D341Med (cell line): Measurements from ENCODE around the gene ABCA2.
"Not testable (repeated sequence)": the region's sequence is repeated elsewhere in the genome, so short reads cannot be mapped to it uniquely, and the experiment has no call there.

Experiments used
- DNase-seq: peaks from one replicate; pipeline ENCODE4 v3.0.0; 2012; ENCODE audit warnings: low spot score

The ABCA2 gene

DNA sequence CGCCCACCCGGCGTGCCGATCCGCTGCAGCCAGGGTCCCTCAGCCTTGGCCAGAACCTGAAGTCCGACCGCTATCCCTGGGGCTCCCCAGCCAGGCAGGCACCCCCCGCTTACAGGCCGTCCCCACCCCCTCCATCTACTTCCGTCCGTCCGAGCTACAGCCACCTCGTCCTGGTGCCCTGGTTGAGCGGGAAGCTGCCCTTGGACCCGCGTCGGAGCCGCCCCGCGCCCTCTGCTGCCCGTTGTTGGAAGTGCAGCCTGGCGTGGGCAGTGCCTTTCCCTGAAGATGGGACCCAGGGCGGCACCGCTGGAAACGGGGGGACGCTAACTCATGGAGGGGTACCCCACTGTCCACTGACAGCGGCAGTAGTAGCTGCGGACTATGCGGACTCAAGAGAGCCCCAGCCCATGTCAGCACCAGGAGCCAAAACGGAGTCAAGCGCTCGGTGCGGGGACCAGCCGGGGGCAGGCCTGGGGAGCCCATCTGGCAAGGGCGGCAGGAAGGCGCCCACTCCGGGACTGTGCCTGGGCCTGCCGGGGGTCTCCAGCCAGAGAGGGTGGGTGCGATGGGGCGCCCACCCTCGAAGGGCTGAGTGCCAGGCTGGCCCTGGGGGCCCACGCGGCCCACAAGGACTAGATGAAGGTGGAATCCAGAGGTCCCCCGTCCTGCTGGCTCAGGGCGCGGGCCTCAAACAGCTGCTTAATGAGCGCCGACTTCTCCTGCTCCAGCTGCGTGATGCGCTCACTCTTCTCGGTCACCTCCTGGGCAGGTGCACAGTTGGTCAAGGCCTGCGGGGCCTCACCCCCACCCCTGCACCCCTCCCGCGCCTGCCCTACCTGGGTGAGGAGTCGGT is 36.2 kb upstream of the ABCA2 start:
- peak; percentile 78 for DNase-seq

DNA sequence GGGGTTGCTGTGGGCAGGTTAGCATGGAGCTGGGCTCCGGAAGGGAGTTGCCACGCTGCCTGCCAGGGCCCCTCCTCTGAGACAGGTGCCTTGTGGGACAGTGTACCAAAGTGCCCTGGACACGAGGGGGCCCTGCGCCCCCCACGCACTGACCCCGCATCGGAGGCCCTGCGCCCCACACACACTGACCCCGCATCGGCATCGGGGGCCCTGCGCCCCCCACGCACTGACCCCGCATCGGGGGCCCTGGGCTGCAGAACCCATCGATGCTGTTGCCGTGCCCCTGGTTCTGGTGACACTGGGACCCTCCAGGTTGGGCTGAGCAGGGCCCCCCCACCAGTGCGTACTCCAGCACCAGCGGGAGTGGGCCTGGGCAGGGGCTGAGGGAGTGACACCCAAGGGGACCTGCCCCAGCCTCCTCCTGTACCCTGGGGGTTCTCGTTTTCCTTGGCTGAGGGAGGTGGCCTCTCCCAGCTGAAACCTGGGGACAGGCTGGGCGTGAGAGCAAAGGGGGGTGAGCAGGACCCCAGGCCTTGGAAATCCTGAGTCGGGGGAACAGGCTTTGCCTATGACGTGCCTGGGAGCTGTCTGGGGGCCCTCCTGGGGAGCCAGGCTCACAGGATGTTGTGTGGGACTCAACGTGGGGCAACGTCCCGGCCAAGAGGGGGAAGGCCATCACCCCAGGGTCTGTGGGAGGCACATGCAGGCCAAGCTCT is 35.4 kb upstream of the ABCA2 start:
- no peak for DNase-seq

DNA sequence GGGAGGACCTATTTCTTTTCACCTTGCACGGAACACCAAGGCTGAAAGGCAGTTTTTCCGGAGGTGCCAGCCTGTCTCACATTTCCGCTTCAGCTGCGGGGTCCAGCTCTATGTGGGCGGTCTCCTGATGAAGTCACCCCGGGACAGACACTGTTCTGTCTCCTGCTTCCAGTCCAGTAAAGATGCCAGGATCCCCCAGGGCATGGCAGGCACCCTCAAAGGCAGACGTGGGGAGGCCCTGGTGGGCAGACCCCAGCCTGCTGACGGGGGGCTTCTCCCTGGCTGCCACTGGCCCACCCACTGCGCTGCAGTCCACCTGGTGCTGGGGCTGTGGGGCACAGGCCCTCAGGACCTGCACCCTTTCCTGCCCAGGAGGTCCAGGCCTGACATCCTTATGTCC is 34.8 kb upstream of the ABCA2 start:
- DNase-seq, result not testable (repeated sequence)

DNA sequence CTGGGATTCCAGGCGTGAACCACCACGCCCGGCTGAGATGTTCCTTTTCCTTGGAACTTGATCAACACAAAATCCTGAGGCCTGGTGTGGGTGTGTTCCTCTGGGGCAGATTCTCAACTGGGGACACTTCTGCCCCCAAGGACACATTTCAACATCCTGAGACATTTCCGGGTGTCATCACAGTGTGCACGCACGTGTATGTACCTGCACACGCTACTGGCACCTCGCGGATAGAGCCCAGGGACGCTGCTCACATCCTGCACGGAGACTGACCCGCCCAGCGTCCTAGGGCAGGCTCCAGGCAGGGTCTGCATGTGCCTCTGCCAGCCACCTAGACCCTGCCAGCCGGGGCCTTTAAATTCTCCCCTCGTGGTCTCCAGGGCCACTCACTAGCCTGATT is 34.3 kb upstream of the ABCA2 start:
- DNase-seq, result no peak

DNA sequence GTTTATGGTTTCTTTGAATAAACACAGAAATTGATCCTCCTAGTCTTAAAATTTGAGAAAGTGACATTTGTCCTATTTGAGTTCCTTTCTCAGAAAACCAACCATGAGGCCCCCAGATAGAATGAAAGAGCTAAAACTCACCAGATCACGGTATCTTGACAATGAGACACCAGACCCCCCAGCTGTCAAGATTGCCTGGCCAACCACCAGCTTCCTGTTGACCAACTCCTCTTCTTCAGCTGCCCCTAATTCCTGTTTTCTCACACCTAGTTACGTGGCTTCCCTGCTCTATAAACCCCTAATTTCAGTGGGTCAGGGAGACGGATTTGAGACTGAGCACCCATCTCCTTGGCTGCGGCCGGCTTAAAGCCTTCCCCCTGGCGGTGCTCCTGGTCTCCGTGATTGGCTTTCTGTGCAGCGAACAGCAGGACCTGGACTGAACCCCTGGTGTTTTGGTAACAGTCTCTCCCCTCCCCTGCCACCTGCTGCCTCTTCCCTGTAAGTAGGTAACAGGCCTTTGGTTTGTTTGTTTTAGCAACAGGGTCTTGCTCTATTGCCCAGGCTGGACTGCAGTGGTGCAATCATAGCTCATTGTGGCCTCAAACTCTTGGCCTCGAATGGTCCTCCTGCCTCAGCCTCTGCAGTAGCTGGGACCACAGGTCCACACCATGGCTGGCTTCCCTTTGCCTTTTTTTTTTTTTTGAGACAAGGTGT is 30.6 kb upstream of the ABCA2 start:
- DNase-seq, result no peak

DNA sequence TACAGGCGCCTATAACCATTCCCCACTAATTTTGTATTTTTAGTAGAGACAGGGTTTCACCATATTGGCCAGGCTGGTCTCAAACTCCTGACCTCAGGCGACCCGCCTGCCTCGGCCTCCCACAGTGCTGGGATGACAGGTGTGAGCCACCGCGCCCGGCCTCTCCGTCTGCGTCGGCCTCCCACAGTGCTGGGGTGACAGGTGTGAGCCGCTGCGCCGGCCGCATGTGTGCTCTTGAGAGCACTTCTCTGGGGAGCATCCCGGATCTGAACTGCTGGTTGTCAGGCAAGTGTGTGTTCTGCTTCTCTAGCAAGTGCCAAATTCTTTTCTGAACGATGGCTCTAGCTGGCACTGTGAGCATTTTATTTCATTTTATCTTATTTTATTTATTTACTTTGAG is 29.5 kb upstream of the ABCA2 start:
- DNase-seq, result no peak

DNA sequence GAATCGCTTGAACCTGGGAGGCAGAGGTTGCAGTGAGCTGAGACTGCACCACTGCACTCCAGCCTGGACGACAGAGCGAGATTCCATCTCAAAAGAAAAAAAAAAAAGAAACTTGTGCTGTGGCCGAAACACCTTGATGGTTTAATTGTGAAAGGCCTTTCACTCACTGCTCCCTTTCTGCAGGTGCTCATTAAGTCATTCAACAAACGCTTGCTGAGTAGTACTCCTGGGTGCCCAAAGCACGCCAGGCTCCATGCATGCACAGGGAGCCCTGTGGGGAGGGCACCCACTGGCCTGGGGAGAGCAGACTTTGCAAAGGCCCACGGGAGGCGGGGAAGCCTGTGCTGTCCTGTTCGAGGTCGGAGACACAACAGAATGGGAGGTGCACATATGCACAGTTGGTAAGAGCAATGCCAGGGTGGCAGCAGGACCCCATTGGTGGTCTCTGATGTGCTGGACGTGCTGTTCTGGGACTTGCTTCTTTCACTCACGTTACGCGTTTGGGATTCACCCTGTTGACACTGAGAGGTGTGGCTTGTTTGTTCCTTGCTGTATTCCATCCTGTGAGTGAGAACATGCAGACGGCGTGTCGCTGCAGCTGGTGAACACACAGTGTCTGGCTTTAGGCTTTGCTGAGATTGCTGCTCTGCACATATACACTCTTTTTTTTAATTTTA is 28.8 kb upstream of the ABCA2 start:
- no peak for DNase-seq

DNA sequence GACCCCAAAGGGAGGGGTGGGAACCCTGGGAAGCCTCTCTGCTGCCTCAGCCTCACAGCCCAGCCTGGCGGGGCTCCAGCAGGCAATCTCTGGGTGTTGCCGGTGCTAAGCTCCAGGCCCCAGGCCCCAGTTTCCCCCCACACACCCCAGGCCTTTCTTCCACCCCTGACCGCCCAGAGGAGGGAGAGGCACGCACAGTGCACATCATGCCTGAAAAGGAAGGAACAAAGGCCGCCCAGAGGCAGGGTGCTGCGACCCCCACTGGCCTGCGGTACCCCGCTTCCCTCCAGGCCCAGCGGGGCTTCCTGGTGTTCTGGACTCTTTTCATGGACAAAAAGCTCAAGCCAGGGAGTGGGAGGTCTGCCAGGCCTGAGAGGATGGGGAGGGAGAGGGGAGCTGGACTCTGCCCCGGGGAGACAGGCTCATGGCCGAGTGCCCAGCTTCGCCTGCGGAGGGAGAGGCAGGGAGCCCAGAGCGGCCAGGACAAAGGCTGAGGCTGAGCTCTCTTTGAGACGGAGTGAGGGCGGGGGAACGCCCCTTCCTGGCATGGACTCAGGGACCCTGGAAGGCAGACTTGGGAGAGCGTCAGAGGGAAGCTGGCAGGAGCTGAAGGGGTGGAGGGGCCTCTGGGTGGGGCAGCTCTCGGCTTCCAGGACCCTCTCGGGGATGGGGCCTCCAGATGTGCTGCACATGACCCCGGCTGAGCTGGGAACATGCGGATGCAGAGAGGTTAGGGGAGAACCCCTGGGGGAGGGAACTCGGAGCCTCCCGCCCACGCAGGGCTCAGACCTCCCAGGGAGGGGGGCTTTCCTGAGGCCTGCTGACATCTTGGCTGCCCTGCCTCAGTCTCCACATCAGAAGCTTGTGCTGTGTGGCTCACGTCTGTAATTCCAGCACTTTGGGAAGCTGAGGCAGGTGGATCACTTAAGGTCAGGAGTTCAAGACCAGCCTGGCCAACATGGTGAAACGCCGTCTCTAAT is 27.6 kb upstream of the ABCA2 start:
- DNase-seq, result no peak

DNA sequence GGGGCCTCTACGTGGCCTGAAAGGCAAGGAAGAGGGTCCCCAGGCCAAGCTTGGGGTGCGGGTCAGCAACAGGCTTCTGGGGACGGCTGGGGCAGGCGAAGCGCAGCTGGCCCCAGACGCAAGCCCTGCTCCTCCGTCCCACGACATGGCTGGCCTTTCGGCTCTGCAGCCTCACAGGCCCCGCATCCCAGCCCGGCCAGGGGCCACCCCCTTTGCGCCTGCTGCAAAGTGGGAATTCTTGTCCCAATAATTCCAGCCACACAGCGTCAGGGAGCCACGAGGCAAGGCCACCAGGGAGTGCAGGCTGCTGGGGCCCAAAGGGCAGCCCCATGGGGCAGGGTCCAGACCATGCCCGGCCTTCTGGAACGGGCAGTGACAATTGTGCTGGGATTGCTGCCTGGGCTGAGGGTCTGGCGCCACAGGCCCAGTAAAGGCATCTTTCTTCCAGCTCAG is 26.9 kb upstream of the ABCA2 start:
- DNase-seq, result no peak

DNA sequence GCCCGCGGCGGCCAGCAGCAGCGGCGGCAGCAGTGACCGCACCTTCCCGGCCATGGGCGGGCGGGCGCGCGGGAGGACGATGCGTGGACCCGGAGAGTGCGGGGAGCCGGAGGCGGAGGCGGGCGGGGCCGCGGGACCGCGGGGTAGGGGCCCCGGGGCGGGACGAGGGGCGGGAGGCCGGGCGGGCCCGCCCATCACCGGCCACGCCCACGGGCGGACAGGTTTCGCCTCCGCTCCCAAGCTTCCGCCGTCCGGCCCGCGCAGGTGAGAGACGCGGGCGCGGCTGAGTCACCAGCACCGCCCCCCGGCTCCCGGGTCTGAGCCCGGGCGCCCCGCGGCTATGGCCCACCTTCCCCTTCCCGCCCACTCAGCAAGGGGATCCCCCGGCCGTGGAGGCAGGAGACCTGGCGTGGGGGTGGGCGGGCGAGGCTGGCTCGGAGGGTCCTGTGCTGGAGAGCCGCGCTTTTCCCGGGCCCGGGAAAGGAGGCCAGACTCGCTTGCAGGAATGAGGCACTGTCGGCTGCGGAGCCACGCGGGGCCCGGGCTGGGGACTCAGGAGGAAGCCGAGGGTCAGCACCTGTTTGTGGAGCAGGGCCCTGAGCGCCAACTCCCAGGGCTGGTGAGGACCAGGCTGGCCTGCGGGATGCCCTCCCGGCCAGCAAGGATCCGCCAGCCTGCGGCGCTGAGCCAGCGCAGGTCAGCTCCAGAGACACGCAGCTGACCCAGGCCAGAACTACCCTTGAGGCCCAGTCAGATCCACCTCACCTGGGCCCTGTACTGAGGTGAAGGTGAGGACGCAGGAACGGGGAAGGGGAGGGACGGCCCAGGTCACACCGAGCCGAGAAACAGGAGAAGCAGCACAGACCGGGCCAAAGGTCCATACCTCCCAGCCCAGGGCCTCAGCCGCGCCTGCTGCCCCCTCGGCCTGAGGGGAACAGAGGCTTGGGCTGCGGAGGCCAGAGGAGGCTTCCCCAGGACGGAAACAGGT is 26.2 kb upstream of the ABCA2 start, which contains the start of gene ENTPD2:
TSS of gene ENTPD2 (minus strand) at position 118 of the 988 bp plus-strand sequence. CDS start at position 54, 64 bp downstream.
- DNase-seq, result no peak

DNA sequence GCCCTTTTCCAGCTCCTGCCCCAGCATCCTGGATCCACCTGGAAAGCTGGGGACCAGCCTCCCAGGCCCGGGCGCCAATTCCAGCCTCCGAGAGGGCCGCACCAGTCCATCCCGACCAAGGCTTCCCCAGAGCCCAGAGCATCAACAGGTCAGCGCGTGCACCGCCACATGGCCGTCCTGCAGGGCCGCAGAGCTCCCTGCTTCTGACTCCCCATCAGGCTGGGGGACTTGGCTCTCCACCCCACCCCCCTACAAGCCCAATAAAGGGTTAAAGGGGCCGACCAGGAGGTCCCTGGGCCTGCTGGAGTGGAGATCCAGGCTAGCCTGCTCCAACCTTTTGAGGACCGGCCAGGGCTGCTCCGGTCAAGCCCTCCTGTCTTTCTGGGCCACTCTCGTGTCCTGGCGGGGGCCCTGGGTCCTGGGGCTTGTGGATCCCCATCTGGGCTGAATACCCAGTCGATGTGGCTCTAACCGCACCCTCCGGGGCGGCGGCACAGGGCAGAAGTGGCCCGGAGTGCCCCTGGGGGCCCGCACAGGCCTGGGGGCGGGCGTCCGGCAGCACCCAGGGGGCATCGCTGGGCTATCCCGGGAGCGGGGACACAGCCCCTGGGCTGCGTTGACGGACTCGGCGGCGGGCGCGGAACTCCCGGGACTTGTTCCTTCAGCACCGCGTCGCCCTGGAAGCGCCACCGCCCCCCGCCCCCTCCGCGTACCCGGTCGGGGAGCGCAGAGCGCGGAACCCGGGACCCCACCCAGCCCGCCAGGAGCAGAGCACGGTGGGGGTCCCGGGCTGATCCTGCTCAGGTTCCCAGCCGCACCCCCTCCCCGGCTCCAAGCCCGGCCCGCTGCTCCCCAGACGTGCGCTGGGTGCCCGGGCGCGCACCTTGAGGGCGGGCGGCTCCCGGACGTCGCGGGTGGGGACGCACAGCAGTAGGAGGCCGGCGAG is 25.2 kb upstream of the ABCA2 start:
- no peak for DNase-seq

DNA sequence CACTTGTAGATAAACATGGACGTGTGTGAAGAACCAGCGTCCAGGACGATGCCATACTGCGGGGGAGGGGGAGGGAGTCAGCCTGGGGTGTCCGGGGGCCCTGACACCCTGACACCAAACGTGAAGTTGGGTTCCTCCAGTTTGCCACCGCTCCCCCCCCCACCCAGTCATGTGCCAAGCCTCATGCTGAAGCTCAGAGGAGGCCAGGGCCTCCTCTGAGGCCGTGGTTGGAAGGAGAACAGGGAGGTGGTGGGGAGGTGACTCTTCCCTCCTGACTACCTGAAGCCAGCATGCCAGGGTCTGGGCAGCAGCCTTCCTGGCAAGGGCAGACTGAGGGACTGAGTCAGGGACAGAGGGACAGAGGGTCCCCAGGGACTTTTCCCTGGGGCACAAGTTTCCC is 24.3 kb upstream of the ABCA2 start:
- DNase-seq, result no peak

DNA sequence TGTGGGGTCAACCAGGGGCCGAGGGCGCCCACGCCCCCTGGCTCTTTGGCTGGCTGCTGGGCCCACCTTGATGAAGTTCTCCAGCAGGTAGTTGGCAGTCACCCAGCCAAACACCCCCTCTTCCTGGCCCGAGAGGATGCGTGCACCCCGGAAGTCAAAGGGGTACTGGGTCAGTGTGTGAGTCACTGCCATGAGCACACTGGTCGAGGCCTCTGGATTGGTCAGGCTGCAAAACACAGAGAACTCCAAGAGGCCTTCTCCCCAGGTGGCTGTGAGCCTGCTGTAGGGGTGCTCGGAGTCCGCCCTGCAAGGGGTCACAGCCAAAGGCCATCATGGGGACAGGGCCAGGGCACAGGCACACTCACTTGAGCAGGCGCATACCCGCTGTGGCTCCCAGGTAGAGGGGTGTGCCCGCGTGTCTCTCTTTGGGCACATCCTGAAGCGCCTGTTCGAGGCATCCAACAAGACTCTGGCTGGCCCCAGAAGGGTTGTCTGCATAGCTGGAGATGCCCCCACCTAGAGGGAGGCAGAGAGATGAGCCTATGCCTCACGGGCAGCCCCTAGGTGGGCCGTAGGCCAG is 23.2 kb upstream of the ABCA2 start:
- DNase-seq, result no peak

DNA sequence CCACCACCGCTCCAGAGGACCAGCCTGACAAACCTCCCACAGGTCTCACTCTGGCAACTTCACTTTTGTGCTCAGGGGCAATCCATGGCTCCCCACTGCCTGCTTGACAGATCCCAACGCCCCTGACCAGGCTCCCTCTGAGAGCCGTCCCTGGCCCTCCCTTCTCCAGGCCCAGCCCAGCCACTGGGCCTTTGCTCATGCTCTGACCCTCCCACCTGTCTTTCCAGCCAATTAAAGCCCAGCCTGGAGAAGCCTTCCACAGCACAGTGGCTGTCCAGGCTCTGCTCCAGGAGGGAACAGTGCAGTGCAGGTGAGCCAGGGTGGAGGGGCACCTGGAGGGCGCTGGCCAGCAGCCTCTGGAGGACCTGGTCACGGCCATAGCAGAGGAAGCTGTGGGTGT is 22.5 kb upstream of the ABCA2 start:
- DNase-seq, result no peak

DNA sequence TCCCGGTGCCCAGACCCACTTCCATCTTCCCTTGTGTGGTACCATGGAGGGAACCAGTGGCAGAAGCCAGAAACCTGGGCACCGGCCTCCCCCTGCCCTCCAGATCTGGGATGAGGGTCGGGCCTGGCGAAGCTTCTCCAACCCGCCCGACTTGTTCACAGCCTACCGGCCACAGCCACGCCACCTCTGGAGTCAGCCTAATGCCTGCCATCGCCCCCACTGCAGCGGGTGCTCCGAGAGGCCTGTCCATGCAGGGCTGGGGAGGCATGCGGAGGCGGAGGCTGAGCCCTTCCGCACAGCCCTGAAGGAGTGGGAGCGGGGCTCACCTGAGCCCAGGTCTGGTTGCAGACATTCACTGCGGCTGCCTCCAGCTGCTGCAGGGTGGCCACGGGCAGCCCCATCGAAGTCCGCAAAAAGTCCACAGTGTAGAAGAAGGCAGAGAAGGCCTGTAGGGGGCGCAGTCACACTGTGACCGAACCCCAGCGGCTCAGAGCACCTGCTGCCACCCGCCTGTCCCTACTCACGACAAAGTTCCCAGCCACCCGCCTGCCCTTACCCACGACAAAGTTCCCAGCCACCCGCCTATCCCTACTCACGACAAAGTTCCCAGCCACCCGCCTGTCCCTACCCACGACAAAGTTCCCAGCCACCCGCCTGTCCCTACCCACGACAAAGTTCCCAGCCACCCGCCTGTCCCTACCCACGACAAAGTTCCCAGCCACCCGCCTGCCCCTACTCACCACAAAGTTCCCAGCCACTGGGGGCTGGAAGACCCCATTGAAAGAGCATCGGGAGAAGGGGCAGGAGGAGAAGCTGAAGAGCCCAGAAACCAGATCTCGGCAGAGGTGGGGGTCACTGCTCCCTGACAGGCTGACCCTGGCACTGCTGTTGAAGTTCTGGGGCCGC is 21.8 kb upstream of the ABCA2 start:
- peak; percentile 79 for DNase-seq

DNA sequence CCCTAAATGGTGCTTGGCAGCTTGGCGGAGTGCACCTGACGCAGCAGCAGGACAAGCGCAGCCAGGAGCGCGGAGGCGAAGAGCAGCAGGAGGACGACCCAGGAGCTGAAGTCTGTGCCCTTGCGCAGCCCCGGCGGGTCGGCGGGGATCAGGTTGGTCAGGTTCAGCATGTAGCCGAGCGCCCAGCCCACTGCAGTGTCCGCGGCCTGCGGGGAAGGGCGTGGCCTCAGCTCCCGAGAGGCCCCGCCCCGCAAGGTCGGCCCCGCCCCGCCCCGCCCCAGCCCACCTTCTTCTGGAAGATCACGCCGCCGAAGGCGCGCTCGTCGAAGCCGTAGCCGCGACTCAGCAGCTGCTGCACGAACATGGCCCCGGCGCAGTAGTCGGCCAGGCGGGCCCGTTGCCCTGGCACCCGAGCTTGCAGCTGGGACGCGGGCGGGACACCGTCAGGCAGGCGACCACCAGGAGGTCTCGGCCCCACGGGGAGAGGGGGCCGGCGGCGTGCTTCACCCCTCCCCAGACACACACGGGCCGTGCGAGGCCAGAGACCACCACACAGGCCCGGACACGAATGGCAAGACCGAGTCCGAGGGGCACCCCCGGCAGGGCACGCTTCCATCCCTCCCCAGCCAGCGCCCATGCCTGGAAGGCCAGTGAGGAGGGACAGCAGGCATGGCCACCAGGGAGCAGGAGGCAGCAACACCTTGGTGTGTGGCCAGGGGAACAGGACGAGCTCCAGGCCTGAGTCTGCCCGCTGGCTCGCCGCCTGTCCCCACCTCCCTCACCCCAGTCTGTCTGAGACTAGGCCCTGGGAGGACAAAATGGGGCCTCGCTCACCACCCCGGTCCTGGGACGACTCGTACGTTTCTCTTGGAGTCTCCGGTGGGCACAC is 20.9 kb upstream of the ABCA2 start:
- DNase-seq, result peak; percentile 67
